ENCODE measurements around the gene ANKRD42.

The ANKRD42 gene

GRCh38 chr11:83191491-83191890, 2.0 kb upstream of the ANKRD42 start:
- H3K14ac ChIP-seq (ENCODE audit: low read length in 2 of 2) = no peak overlapping the region
- peaks cover 7% of the 10 kb centered on the region for H3K4me1 ChIP-seq (ENCODE audit: control insufficient read depth, insufficient read depth, low read depth, low read length)
- DNase-seq = no peak
- H3K79me1 ChIP-seq (replicated peaks; ENCODE audit: low read length, poor library complexity, severe bottlenecking) = peaks cover 8% of the 10 kb centered on the region
- no peak overlapping the region for H3K4ac ChIP-seq (ENCODE audit: low read depth in 1 of 2, low read length in 2 of 2)
- no peak overlapping the region for H2BK5ac ChIP-seq (ENCODE audit: low read depth, low read length, poor library complexity, severe bottlenecking)
- 98% methylated on average over 5 of the region's 5 CpGs for WGBS
- no peak overlapping the region for H3K23ac ChIP-seq (ENCODE audit: low read length in 2 of 2)
- no peak overlapping the region for H3K18ac ChIP-seq (ENCODE audit: low read depth in 1 of 2, low read length in 2 of 2)
- no peak overlapping the region for H3K27ac ChIP-seq (ENCODE audit: low read length, poor library complexity, severe bottlenecking)
- H3K4me3 ChIP-seq (ENCODE audit: insufficient read depth in 1 of 2, low read depth in 1 of 2, low read length in 2 of 2) = no peak overlapping the region
- no peak overlapping the region for H2BK120ac ChIP-seq (ENCODE audit: low read depth, low read length)
- no peaks in the 10 kb centered on the region for H3K27me3 ChIP-seq (ENCODE audit: control insufficient read depth in 1 of 2, insufficient read depth in 1 of 2, low read length in 2 of 2)
- H2AFZ ChIP-seq (ENCODE audit: low read depth, low read length) = no peak overlapping the region
- H2BK15ac ChIP-seq (ENCODE audit: low read depth, poor library complexity, severe bottlenecking) = no peak overlapping the region
- peak overlapping the region; percentile 99 for H3K9ac ChIP-seq (ENCODE audit: low read length)
- no peak overlapping the region for H3K4me2 ChIP-seq (ENCODE audit: low read length, poor library complexity, severe bottlenecking)
- H3K9me3 ChIP-seq (ENCODE audit: control insufficient read depth, low read length) = no peaks in the 10 kb centered on the region
- H3K36me3 ChIP-seq (ENCODE audit: control insufficient read depth in 1 of 2, insufficient read depth in 2 of 2, low read depth in 1 of 2, low read length in 2 of 2) = peaks cover 11 to 54% of the 10 kb centered on the region in 2 experiments
- no peak overlapping the region for H2BK12ac ChIP-seq (ENCODE audit: low read length in 2 of 2)
- no peak overlapping the region for H4K91ac ChIP-seq (ENCODE audit: low read length)
- no peak overlapping the region for H4K8ac ChIP-seq (ENCODE audit: low read length)
- no peak overlapping the region for H2AK5ac ChIP-seq (ENCODE audit: low read length, severe bottlenecking)

GRCh38 chr11:83191986-83192385, 1.5 kb upstream of the ANKRD42 start:
- 96% methylated on average over 11 of the region's 11 CpGs for WGBS

GRCh38 chr11:83192606-83193245, 786 bp upstream of the ANKRD42 start:
- Histone ChIP-seq H2BK15ac (ENCODE audit: low read depth, poor library complexity, severe bottlenecking) (no peak overlapping the region), H3K79me1 (replicated peaks; ENCODE audit: low read length, poor library complexity, severe bottlenecking) (peaks cover 11% of the 10 kb centered on the region), H3K18ac (ENCODE audit: low read depth in 1 of 2, low read length in 2 of 2) (no peak overlapping the region), H4K91ac (ENCODE audit: low read length) (no peak overlapping the region), H3K4me1 (ENCODE audit: control insufficient read depth, insufficient read depth, low read depth, low read length) (peaks cover 7% of the 10 kb centered on the region), H3K23ac (ENCODE audit: low read length in 2 of 2) (no peak overlapping the region), H2BK5ac (ENCODE audit: low read depth, low read length, poor library complexity, severe bottlenecking) (no peak overlapping the region), H3K9ac (ENCODE audit: low read length) (peak overlapping the region; percentile 99), H3K27ac (ENCODE audit: low read length, poor library complexity, severe bottlenecking) (no peak overlapping the region), H2AK5ac (ENCODE audit: low read length, severe bottlenecking) (peak overlapping the region; percentile 68), H3K36me3 (ENCODE audit: control insufficient read depth in 1 of 2, insufficient read depth in 2 of 2, low read depth in 1 of 2, low read length in 2 of 2) (peaks cover 11 to 43% of the 10 kb centered on the region in 2 experiments), H2AFZ (ENCODE audit: low read depth, low read length) (no peak overlapping the region), H3K27me3 (ENCODE audit: control insufficient read depth in 1 of 2, insufficient read depth in 1 of 2, low read length in 2 of 2) (no peaks in the 10 kb centered on the region), H3K4me3 (ENCODE audit: insufficient read depth in 1 of 2, low read depth in 1 of 2, low read length in 2 of 2) (peak overlapping the region; percentile 75 to 96), H3K4ac (ENCODE audit: low read depth in 1 of 2, low read length in 2 of 2) (peak overlapping the region in 1 of 2 experiments; percentile 40), H2BK120ac (ENCODE audit: low read depth, low read length) (no peak overlapping the region), H4K8ac (ENCODE audit: low read length) (no peak overlapping the region), H2BK12ac (ENCODE audit: low read length in 2 of 2) (no peak overlapping the region), H3K9me3 (ENCODE audit: control insufficient read depth, low read length) (no peaks in the 10 kb centered on the region), H3K14ac (ENCODE audit: low read length in 2 of 2) (no peak overlapping the region), H3K4me2 (ENCODE audit: low read length, poor library complexity, severe bottlenecking) (peak overlapping the region; percentile 94)
- WGBS = 37% methylated on average over 8 of the region's 8 CpGs
- DNase-seq = no peak

More at GRCh38 chr11:83191986-83192385, 1.5 kb upstream of the ANKRD42 start:
- Histone ChIP-seq H4K91ac (ENCODE audit: low read length) (no peak overlapping the region), H4K8ac (ENCODE audit: low read length) (no peak overlapping the region), H3K9ac (ENCODE audit: low read length) (peak overlapping the region; percentile 99), H3K4me1 (ENCODE audit: control insufficient read depth, insufficient read depth, low read depth, low read length) (peaks cover 7% of the 10 kb centered on the region), H3K4me3 (ENCODE audit: insufficient read depth in 1 of 2, low read depth in 1 of 2, low read length in 2 of 2) (peak overlapping the region in 1 of 2 experiments; percentile 96), H3K4me2 (ENCODE audit: low read length, poor library complexity, severe bottlenecking) (peak overlapping the region; percentile 56), H3K23ac (ENCODE audit: low read length in 2 of 2) (no peak overlapping the region), H2AFZ (ENCODE audit: low read depth, low read length) (no peak overlapping the region), H3K27ac (ENCODE audit: low read length, poor library complexity, severe bottlenecking) (no peak overlapping the region), H2BK120ac (ENCODE audit: low read depth, low read length) (no peak overlapping the region), H3K14ac (ENCODE audit: low read length in 2 of 2) (no peak overlapping the region), H2BK5ac (ENCODE audit: low read depth, low read length, poor library complexity, severe bottlenecking) (no peak overlapping the region), H3K18ac (ENCODE audit: low read depth in 1 of 2, low read length in 2 of 2) (no peak overlapping the region), H2AK5ac (ENCODE audit: low read length, severe bottlenecking) (no peak overlapping the region), H3K79me1 (replicated peaks; ENCODE audit: low read length, poor library complexity, severe bottlenecking) (peaks cover 11% of the 10 kb centered on the region), H3K4ac (ENCODE audit: low read depth in 1 of 2, low read length in 2 of 2) (no peak overlapping the region), H3K9me3 (ENCODE audit: control insufficient read depth, low read length) (no peaks in the 10 kb centered on the region), H2BK15ac (ENCODE audit: low read depth, poor library complexity, severe bottlenecking) (no peak overlapping the region), H3K36me3 (ENCODE audit: control insufficient read depth in 1 of 2, insufficient read depth in 2 of 2, low read depth in 1 of 2, low read length in 2 of 2) (peaks cover 11 to 49% of the 10 kb centered on the region in 2 experiments), H3K27me3 (ENCODE audit: control insufficient read depth in 1 of 2, insufficient read depth in 1 of 2, low read length in 2 of 2) (no peaks in the 10 kb centered on the region), H2BK12ac (ENCODE audit: low read length in 2 of 2) (no peak overlapping the region)
- no peak for DNase-seq

- Histone ChIP-seq H3K36me3 (ENCODE audit: control insufficient read depth in 1 of 2, insufficient read depth in 2 of 2, low read depth in 1 of 2, low read length in 2 of 2) (peaks cover 11 to 41% of the 10 kb centered on the region in 2 experiments), H4K8ac (ENCODE audit: low read length) (no peak overlapping the region), H4K91ac (ENCODE audit: low read length) (no peak overlapping the region), H2BK15ac (ENCODE audit: low read depth, poor library complexity, severe bottlenecking) (no peak overlapping the region), H2AFZ (ENCODE audit: low read depth, low read length) (peak overlapping the region; percentile 80), H3K4me3 (ENCODE audit: insufficient read depth in 1 of 2, low read depth in 1 of 2, low read length in 2 of 2) (peak overlapping the region; percentile 75 to 96), H2AK5ac (ENCODE audit: low read length, severe bottlenecking) (no peak overlapping the region), H2BK12ac (ENCODE audit: low read length in 2 of 2) (no peak overlapping the region), H3K4ac (ENCODE audit: low read depth in 1 of 2, low read length in 2 of 2) (no peak overlapping the region), H3K27me3 (ENCODE audit: control insufficient read depth in 1 of 2, insufficient read depth in 1 of 2, low read length in 2 of 2) (no peaks in the 10 kb centered on the region), H3K27ac (ENCODE audit: low read length, poor library complexity, severe bottlenecking) (peak overlapping the region; percentile 59), H3K18ac (ENCODE audit: low read depth in 1 of 2, low read length in 2 of 2) (peak overlapping the region; percentile 35 to 61), H3K9me3 (ENCODE audit: control insufficient read depth, low read length) (no peaks in the 10 kb centered on the region), H3K79me1 (replicated peaks; ENCODE audit: low read length, poor library complexity, severe bottlenecking) (peaks cover 16% of the 10 kb centered on the region), H2BK120ac (ENCODE audit: low read depth, low read length) (no peak overlapping the region), H3K14ac (ENCODE audit: low read length in 2 of 2) (no peak overlapping the region), H3K23ac (ENCODE audit: low read length in 2 of 2) (no peak overlapping the region), H2BK5ac (ENCODE audit: low read depth, low read length, poor library complexity, severe bottlenecking) (no peak overlapping the region), H3K4me2 (ENCODE audit: low read length, poor library complexity, severe bottlenecking) (peak overlapping the region; percentile 79), H3K9ac (ENCODE audit: low read length) (peak overlapping the region; percentile 99), H3K4me1 (ENCODE audit: control insufficient read depth, insufficient read depth, low read depth, low read length) (peaks cover 7% of the 10 kb centered on the region)
- WGBS = 5% methylated on average over 33 of the region's 35 CpGs
- peak; percentile 94 for DNase-seq
These were observed 1.0 kb downstream of the ANKRD42 start for GRCh38 chr11:83194281-83195142.
